ENCODE results near the gene WNT3A.

WNT3A gene

DNA sequence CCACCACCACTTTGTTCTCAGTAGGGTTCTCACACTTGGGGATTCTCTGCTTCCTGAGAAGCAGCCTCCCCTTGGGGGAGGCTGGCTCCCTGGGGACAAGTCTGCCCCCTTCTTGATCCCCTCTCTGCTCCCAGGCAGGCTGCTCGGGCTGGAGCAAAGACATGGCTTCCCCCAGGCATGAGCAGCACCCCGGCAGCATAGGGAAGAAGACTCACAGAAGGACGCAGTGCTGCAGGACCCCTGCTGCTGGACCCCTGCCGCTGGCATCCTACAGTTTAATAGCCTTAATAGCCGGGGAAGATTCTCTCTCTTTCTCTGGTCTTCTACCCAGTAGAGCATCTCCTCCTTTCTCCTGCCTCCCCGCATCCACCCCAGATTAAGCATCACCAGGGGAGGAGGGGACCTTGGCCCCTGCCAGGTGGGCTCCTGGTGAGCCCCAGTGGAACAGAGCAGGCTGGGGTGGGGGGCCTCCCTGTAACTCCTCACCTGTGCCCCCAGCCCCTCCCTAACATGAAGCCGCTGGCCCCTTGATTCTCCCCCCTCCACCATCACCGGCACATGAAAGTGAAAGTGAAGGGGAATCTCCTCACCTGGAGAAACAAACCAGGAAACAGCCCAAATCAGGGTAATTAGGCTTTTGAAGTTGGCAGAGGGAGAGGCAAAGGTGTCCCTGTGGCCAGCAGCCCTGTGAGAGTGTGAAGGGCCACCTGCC, 2.5 kb downstream of the WNT3A start:
- TF ChIP-seq, protein P1, sequence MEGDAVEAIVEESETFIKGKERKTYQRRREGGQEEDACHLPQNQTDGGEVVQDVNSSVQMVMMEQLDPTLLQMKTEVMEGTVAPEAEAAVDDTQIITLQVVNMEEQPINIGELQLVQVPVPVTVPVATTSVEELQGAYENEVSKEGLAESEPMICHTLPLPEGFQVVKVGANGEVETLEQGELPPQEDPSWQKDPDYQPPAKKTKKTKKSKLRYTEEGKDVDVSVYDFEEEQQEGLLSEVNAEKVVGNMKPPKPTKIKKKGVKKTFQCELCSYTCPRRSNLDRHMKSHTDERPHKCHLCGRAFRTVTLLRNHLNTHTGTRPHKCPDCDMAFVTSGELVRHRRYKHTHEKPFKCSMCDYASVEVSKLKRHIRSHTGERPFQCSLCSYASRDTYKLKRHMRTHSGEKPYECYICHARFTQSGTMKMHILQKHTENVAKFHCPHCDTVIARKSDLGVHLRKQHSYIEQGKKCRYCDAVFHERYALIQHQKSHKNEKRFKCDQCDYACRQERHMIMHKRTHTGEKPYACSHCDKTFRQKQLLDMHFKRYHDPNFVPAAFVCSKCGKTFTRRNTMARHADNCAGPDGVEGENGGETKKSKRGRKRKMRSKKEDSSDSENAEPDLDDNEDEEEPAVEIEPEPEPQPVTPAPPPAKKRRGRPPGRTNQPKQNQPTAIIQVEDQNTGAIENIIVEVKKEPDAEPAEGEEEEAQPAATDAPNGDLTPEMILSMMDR (IDR thresholded peaks at IDR 0.05; ENCODE audit: low read depth, low read length) = no peak
- TF ChIP-seq EZH2phosphoT487 (IDR thresholded peaks at IDR 0.05; ENCODE audit: low read depth) = no peak
- H3K27me3 ChIP-seq (ENCODE audit: low read depth, low read length) = no peaks in the 10 kb centered on the region

DNA sequence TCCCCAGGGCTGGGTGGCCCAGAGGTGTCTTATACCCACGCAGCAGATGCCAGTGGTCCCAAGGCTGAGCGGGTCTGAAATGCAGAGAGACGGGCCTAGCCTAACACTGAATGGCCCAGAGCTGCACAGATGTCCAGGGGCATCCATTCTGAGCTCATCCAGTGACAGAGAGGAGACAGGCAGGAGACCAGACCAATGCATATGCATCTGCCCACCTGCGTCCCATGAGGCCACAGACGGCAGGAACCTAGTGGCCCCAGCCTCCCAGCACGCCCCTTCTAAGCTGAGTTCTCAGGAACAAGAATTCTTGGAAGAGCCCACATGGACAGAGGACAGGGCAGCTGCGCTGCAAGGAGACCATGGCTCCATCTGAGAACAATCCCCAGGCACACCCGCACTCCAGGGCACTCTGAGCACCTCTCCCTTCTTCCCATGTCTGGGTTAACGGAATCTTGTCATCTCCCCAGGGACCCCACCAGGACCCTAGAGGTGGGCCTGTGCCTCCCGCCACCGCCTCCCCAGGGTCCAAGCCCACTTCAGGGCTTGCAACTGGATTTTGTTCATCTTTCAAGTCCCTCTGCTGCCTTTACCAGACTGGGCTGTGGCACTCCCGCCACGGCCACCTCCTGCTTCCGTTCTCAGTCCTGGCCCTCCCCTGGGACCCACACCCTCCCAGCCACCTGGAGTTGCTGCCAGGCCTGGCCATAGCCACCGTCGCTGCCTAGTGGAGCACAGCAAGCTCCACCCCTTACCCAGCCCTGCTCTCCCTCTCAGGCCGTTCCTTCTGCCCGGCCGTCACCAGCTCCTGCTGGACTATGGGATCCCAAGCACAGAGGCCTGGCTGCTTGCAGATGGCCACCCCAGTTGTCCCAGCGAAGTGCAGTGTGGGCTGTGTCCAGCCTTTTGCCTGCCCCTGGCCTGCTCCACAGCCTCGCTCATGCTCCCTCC, 3.3 kb downstream of the WNT3A start:
- H2AFZ ChIP-seq (ENCODE audit: low read depth, low read length) = peak overlapping the region; percentile 82
- no peak overlapping the region for H3K9ac ChIP-seq (ENCODE audit: low read length)
- no peak for TF ChIP-seq EZH2phosphoT487 (IDR thresholded peaks at IDR 0.05; ENCODE audit: low read depth)
- TF ChIP-seq, protein P1 (IDR thresholded peaks at IDR 0.05; ENCODE audit: low read depth, low read length) = no peak
- peak overlapping the region; percentile 47 for H3K4me2 ChIP-seq (ENCODE audit: low read length)
- peaks cover 9% of the 10 kb centered on the region; the same call in 1 of the 2 replicates for H3K4me1 ChIP-seq (ENCODE audit: low read length)
- no peaks in the 10 kb centered on the region for H3K79me2 ChIP-seq (ENCODE audit: low read length)
- H3K4me3 ChIP-seq (ENCODE audit: low read length) = peak overlapping the region; percentile 63
- H4K20me1 ChIP-seq (ENCODE audit: insufficient read depth, low read length) = no peaks in the 10 kb centered on the region
- H3K9me3 ChIP-seq (ENCODE audit: insufficient read depth, low read length) = no peaks in the 10 kb centered on the region
- no peaks in the 10 kb centered on the region for H3K36me3 ChIP-seq (replicated peaks; ENCODE audit: low read depth, low read length)
- no peaks in the 10 kb centered on the region for H3K27me3 ChIP-seq (ENCODE audit: low read depth, low read length)
- no peak overlapping the region for H3K27ac ChIP-seq (ENCODE audit: low read length)

More for the DNA sequence above, 2.5 kb downstream of the WNT3A start:
- Histone ChIP-seq H3K9ac (ENCODE audit: low read length) (no peak overlapping the region), H3K4me3 (ENCODE audit: low read length) (peak overlapping the region; percentile 63), H3K27ac (ENCODE audit: low read length) (no peak overlapping the region), H3K9me3 (ENCODE audit: insufficient read depth, low read length) (no peaks in the 10 kb centered on the region), H4K20me1 (ENCODE audit: insufficient read depth, low read length) (no peaks in the 10 kb centered on the region), H3K36me3 (replicated peaks; ENCODE audit: low read depth, low read length) (no peaks in the 10 kb centered on the region), H3K79me2 (ENCODE audit: low read length) (no peaks in the 10 kb centered on the region), H3K4me1 (ENCODE audit: low read length) (peaks cover 9% of the 10 kb centered on the region; the same call in 1 of the 2 replicates), H2AFZ (ENCODE audit: low read depth, low read length) (peak overlapping the region; percentile 82), H3K4me2 (ENCODE audit: low read length) (peak overlapping the region; percentile 47)

DNA sequence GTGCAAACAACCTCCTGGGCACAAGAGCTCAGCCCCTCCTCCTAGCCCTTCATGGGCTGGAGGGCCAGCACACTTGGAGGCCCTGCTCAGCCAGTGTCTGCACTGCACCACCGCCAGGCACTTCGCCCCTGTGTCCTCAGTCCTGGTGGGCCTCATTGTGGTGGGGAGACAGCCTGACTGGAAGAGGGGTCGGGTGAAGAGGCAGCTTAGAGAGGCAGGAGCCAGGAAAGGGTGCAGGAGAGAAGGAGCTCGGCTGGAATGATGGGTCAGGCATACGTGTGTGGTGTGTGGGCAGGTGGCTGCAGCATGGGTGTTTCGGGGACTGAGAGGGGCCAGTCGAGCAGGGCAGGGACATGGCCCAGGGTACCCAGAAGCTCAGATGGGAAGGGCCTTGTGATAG, 4.1 kb downstream of the WNT3A start:
- Histone ChIP-seq H3K27me3 (ENCODE audit: low read depth, low read length) (no peaks in the 10 kb centered on the region), H3K4me2 (ENCODE audit: low read length) (no peak overlapping the region), H3K36me3 (replicated peaks; ENCODE audit: low read depth, low read length) (no peaks in the 10 kb centered on the region), H3K9ac (ENCODE audit: low read length) (no peak overlapping the region), H3K79me2 (ENCODE audit: low read length) (no peaks in the 10 kb centered on the region), H3K4me1 (ENCODE audit: low read length) (peaks cover 9% of the 10 kb centered on the region; the same call in 1 of the 2 replicates), H4K20me1 (ENCODE audit: insufficient read depth, low read length) (no peaks in the 10 kb centered on the region), H2AFZ (ENCODE audit: low read depth, low read length) (no peak overlapping the region), H3K27ac (ENCODE audit: low read length) (no peak overlapping the region), H3K4me3 (ENCODE audit: low read length) (no peak overlapping the region), H3K9me3 (ENCODE audit: insufficient read depth, low read length) (no peaks in the 10 kb centered on the region)
- no peak for TF ChIP-seq EZH2phosphoT487 (IDR thresholded peaks at IDR 0.05; ENCODE audit: low read depth)
- TF ChIP-seq, protein P1 (IDR thresholded peaks at IDR 0.05; ENCODE audit: low read depth, low read length) = no peak
